WTC11 (cell line): ENCODE data around the gene MTFMT.

Source experiments
- ATF3 ChIP-seq: sonication (generic); formaldehyde crosslinking; conservative IDR thresholded peaks from 2 replicates; pipeline ENCODE4 v1.8.1; 2022; ENCODE audit warnings: mild to moderate bottlenecking, missing genetic modification reagents
- ATF6 ChIP-seq: sonication (generic); formaldehyde crosslinking; IDR thresholded peaks from 2 replicates; pipeline ENCODE4 v1.8.1; 2023; ENCODE audit warnings: mild to moderate bottlenecking, missing genetic modification reagents
- CDX4 ChIP-seq: fragments of 250-450 bp; sonication (Bioruptor Pico); IDR thresholded peaks from 2 replicates; pipeline ENCODE4 v1.9.0; 2021; ENCODE audit warnings: moderate library complexity, mild to moderate bottlenecking, inconsistent platforms, borderline replicate concordance
- CREB1 ChIP-seq: sonication (generic); formaldehyde crosslinking; IDR thresholded peaks from 2 replicates; pipeline ENCODE4 v1.8.0; 2023; ENCODE audit warnings: mild to moderate bottlenecking, missing genetic modification reagents
- CTCF ChIP-seq: fragments of 200-600 bp; IDR thresholded peaks from 2 replicates; pipeline ENCODE4 v1.8.0; 2022; ENCODE audit warnings: antibody characterized with exemption
- FOXK1 ChIP-seq: sonication (generic); formaldehyde crosslinking; IDR thresholded peaks from 2 replicates; pipeline ENCODE4 v1.8.0; 2022; ENCODE audit warnings: mild to moderate bottlenecking, moderate library complexity, missing genetic modification reagents
- HMGXB4 ChIP-seq: sonication (generic); formaldehyde crosslinking; IDR thresholded peaks from 2 replicates; pipeline ENCODE4 v1.8.1; 2023; ENCODE audit warnings: mild to moderate bottlenecking, moderate library complexity, missing genetic modification reagents
- JUN ChIP-seq: sonication (generic); formaldehyde crosslinking; IDR thresholded peaks from 2 replicates; pipeline ENCODE4 v1.8.0; 2023; ENCODE audit warnings: mild to moderate bottlenecking, missing genetic modification reagents
- NFE2L1 ChIP-seq: sonication (generic); formaldehyde crosslinking; IDR thresholded peaks from 2 replicates; pipeline ENCODE4 v1.8.1; 2023; ENCODE audit warnings: missing genetic modification reagents
- NR2C2 ChIP-seq: sonication (generic); formaldehyde crosslinking; IDR thresholded peaks from 2 replicates; pipeline ENCODE4 v1.8.0; 2022; ENCODE audit warnings: mild to moderate bottlenecking, missing genetic modification reagents
- PRRX2 ChIP-seq: fragments of 250-450 bp; sonication (Bioruptor Pico); IDR thresholded peaks from 2 replicates; pipeline ENCODE4 v1.8.0; 2021; ENCODE audit warnings: mild to moderate bottlenecking
- TEAD4 ChIP-seq: sonication (generic); formaldehyde crosslinking; IDR thresholded peaks from 2 replicates; pipeline ENCODE4 v1.8.0; 2022; ENCODE audit warnings: mild to moderate bottlenecking, missing genetic modification reagents
- USF2 ChIP-seq: sonication (generic); formaldehyde crosslinking; IDR thresholded peaks from 2 replicates; pipeline ENCODE4 v1.8.1; 2023; ENCODE audit warnings: mild to moderate bottlenecking, missing genetic modification reagents, moderate library complexity
- ZNF425 ChIP-seq: fragments of 250-450 bp; sonication (Bioruptor Pico); conservative IDR thresholded peaks from 2 replicates; pipeline ENCODE4 v1.9.0; 2021; ENCODE audit warnings: mild to moderate bottlenecking

GRCh38 chr15:64989416-64990167 lies 39.8 kb downstream of the MTFMT start, which contains the start of gene SPG21:
- TF ChIP-seq FOXK1 (CRISPR knock-in tag) (peak; percentile 17; the same call in 1 of the 2 replicates), NFE2L1 (no peak), CTCF (no peak), JUN (CRISPR knock-in tag) (no peak), USF2 (CRISPR knock-in tag) (peak; percentile 94), ATF6 (CRISPR knock-in tag) (no peak), CREB1 (CRISPR knock-in tag) (no peak), NR2C2 (CRISPR knock-in tag) (no peak), TEAD4 (CRISPR knock-in tag) (no peak), ZNF425 (CRISPR knock-in tag) (no peak), ATF3 (CRISPR knock-in tag) (no peak), HMGXB4 (CRISPR knock-in tag) (peak; percentile 64; the same call in 1 of the 2 replicates), PRRX2 (CRISPR knock-in tag) (no peak), CDX4 (CRISPR knock-in tag) (no peak)
